Transverse colon (tissue), 4 donors: ENCODE measurements around the gene FRRS1. TPM values are rescaled to one million over a fixed set of nuclear protein-coding genes. Genes with fewer than 3 reads are reported as not detected.
"Not testable (repeated sequence)": the region's sequence is repeated elsewhere in the genome, so short reads cannot be mapped to it uniquely, and the experiment has no call there.

ENCODE experiments used
- DNase-seq: peaks from one replicate; pipeline ENCODE4 v3.0.0-alpha.2; 2019
- H3K27ac ChIP-seq, 4 donors: fragments of 200-600 bp; sonication (generic); 2 replicates each; pipeline ENCODE4 v1.5.1; 2016 to 2018; ENCODE audit warnings: inconsistent platforms in 4 of 4
- H3K27me3 ChIP-seq: fragments of 200-600 bp; sonication (generic); 2 replicates; pipeline ENCODE4 v1.5.1; 2017; ENCODE audit warnings: inconsistent platforms
- H3K36me3 ChIP-seq, 4 donors: fragments of 200-600 bp; sonication (generic); 2 replicates each; pipeline ENCODE4 v1.5.1; 2017 to 2019; ENCODE audit warnings: inconsistent platforms in 4 of 4
- H3K4me1 ChIP-seq, 4 donors: fragments of 200-600 bp; sonication (generic); 2 replicates each; pipeline ENCODE4 v1.5.1; 2017 to 2020; ENCODE audit warnings: inconsistent platforms in 4 of 4
- H3K4me3 ChIP-seq, 4 donors: fragments of 200-600 bp; sonication (generic); 1 replicate in 1 of 4; 2 replicates in 3 of 4; pipeline versions ENCODE4 v1.5.1 to v1.6.1; 2017 to 2019; ENCODE audit warnings: inconsistent platforms in 4 of 4
- H3K9me3 ChIP-seq, 2 donors: fragments of 200-600 bp; sonication (generic); 2 replicates each; pipeline ENCODE4 v1.5.1; 2017 to 2019; ENCODE audit warnings: inconsistent platforms in 2 of 2
- EP300 ChIP-seq: sonication (generic); formaldehyde crosslinking; IDR thresholded peaks from one replicate; pipeline ENCODE4 v1.6.1; 2017; ENCODE audit warnings: antibody characterized with exemption, low read depth
- POLR2A ChIP-seq: fragments of 450-650 bp; IDR thresholded peaks from one replicate; pipeline ENCODE4 v1.6.1; 2016; ENCODE audit warnings: antibody characterized with exemption, mild to moderate bottlenecking, moderate library complexity
- POLR2AphosphoS5 ChIP-seq, 3 donors: sonication (generic); formaldehyde crosslinking; IDR thresholded peaks; one replicate each; pipeline ENCODE4 v1.6.1; 2016; ENCODE audit warnings: antibody characterized with exemption in 3 of 3
- WGBS, 2 donors: methylation state at CpG; one replicate each; pipeline ENCODE4 v1.1.5; 2018; ENCODE audit warnings: low coverage in 1 of 2; 5-methylcytosine and 5-hydroxymethylcytosine counted together
- in situ Hi-C, 4 donors: fragments of 200-750 bp; cut with MboI; loops; one replicate each; pipeline versions ENCODE4 v1.15.0 to v1.15.1; 2017; ENCODE audit warnings: low sequenced_read_pairs in 3 of 4, low pct_ligation_motif_present in 1 of 4, low pct_unique_long_range_greater_than_20kb in 1 of 4
- intact Hi-C: fragments of 100-400 bp; cut with DNase I; formaldehyde crosslinking; loops from one replicate; pipeline ENCODE4 v1.15.1; 2023; ENCODE audit warnings: low total_unique reads
- total RNA-seq, 4 donors: library from RNA; depleted of rRNA; stranded (reverse); fragments of >200 nt; gene quantifications; one replicate each; pipeline ENCODE4 v1.1.0, GENCODE V29; 2016
- TF ChIP-seq, protein P1 (sequence below), 5 experiments: fragments of 200-600 bp in 3 of 5; fragments of 450-650 bp in 2 of 5; sonication (generic) in 3 of 5; IDR thresholded peaks; 1 replicate in 2 of 5; 2 replicates in 3 of 5; pipeline ENCODE4 v1.5.1; 2016 to 2017; ENCODE audit warnings: antibody characterized with exemption in 5 of 5, inconsistent platforms in 3 of 5, mild to moderate bottlenecking in 2 of 5, moderate library complexity in 1 of 5

The FRRS1 gene
- total RNA-seq, 4 donors from 2014 or later: 3.0 to 32.4 (median 18.9) TPM

- intact Hi-C loops (no loop called here), in situ Hi-C loops (no loop called here)
- no peak overlapping the region for H3K27ac ChIP-seq
- H3K4me1 ChIP-seq: peaks cover 0 to 29% (median 11%) of the 10 kb centered on the region in 4 donors
- H3K27me3 ChIP-seq: no peaks in the 10 kb centered on the region
- no peak overlapping the region for H3K4me3 ChIP-seq
- TF ChIP-seq POLR2AphosphoS5 (IDR thresholded peaks at IDR 0.05) (no peak), EP300 (no peak), POLR2A (no peak)
- TF ChIP-seq, protein P1, sequence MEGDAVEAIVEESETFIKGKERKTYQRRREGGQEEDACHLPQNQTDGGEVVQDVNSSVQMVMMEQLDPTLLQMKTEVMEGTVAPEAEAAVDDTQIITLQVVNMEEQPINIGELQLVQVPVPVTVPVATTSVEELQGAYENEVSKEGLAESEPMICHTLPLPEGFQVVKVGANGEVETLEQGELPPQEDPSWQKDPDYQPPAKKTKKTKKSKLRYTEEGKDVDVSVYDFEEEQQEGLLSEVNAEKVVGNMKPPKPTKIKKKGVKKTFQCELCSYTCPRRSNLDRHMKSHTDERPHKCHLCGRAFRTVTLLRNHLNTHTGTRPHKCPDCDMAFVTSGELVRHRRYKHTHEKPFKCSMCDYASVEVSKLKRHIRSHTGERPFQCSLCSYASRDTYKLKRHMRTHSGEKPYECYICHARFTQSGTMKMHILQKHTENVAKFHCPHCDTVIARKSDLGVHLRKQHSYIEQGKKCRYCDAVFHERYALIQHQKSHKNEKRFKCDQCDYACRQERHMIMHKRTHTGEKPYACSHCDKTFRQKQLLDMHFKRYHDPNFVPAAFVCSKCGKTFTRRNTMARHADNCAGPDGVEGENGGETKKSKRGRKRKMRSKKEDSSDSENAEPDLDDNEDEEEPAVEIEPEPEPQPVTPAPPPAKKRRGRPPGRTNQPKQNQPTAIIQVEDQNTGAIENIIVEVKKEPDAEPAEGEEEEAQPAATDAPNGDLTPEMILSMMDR (IDR thresholded peaks at IDR 0.05): no peak
- WGBS, 2 donors: 79 to 88% methylated on average over 2 of the region's 2 CpGs
- no peaks in the 10 kb centered on the region for H3K36me3 ChIP-seq
- H3K9me3 ChIP-seq: no peaks in the 10 kb centered on the region
- DNase-seq: no peak
These were observed 2.5 kb downstream of the FRRS1 start for GRCh38 chr1:99763956-99764355.

DNA sequence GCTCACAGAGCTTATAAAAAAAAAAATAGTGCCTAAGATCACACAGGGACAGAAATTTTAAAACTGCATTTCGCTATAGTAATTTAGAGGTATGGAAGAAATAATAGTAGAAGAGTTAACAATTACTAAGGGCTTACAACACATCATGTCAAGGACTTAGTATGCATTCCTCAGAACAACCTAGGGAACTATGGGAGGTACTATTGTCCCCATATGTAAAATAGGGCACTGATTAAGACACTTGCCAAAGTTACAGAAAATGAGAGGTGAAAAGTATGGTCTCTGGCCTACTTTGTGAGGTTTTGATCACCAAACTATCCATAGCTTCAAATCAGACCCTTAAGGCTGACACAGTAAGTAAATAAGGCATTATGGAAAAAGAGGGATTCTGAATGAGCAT lies 4.7 kb downstream of the FRRS1 start:
- TF ChIP-seq, protein P1 (IDR thresholded peaks at IDR 0.05): no peak
- TF ChIP-seq EP300 (no peak), POLR2AphosphoS5 (IDR thresholded peaks at IDR 0.05) (no peak), POLR2A (no peak)
- Histone ChIP-seq H3K36me3 (no peaks in the 10 kb centered on the region), H3K27ac (no peak overlapping the region), H3K4me3 (no peak overlapping the region), H3K27me3 (no peaks in the 10 kb centered on the region), H3K4me1 (peaks cover 3 to 36% (median 17%) of the 10 kb centered on the region in 4 donors), H3K9me3 (no peaks in the 10 kb centered on the region)
- intact Hi-C loops (no loop called here), in situ Hi-C loops (no loop called here)
- WGBS, 2 donors: 94 to 96% methylated on average over 1 of the region's 1 CpG
- no peak for DNase-seq

GRCh38 chr1:99759518-99760160 lies 6.8 kb downstream of the FRRS1 start:
- Histone ChIP-seq H3K9me3 (no peaks in the 10 kb centered on the region), H3K4me3 (no peak overlapping the region), H3K36me3 (no peaks in the 10 kb centered on the region), H3K27me3 (no peaks in the 10 kb centered on the region), H3K27ac (peak overlapping the region in 1 of 4 donors; percentile 39), H3K4me1 (peaks cover 3 to 34% (median 16%) of the 10 kb centered on the region in 4 donors)
- no peak for TF ChIP-seq POLR2A
- no peak for TF ChIP-seq POLR2AphosphoS5 (IDR thresholded peaks at IDR 0.05)
- TF ChIP-seq EP300: no peak
- TF ChIP-seq, protein P1 (IDR thresholded peaks at IDR 0.05): no peak
- in situ Hi-C loops (no loop called here), intact Hi-C loops (no loop called here)
- DNase-seq: no peak
- WGBS, 2 donors: 88 to 95% methylated on average over 3 to 4 of the region's 4 CpGs

GRCh38 chr1:99758686-99759517 lies 7.5 kb downstream of the FRRS1 start:
- Histone ChIP-seq H3K4me1 (peaks cover 3 to 34% (median 15%) of the 10 kb centered on the region in 4 donors), H3K27ac (peak overlapping the region in 2 of 4 donors; percentile 7 to 43)
- intact Hi-C loops, H3K9me3 ChIP-seq, DNase-seq, in situ Hi-C loops, H3K4me3 ChIP-seq, H3K36me3 ChIP-seq, H3K27me3 ChIP-seq: not testable (repeated sequence)
- 77 to 96% methylated on average over 4 to 8 of the region's 8 CpGs for WGBS, 2 donors
